GM12878 (cell line): Measurements from ENCODE around the gene SCYL1. TPM values are rescaled to one million over a fixed set of nuclear protein-coding genes. Genes with fewer than 3 reads are reported as not detected.

ENCODE experiments used
- ATAC-seq: fragments of 200-7000 bp; cut with Tn5 transposase; 3 replicates; pipeline ENCODE4 v1.9.1; 2020; ENCODE audit warnings: mild to moderate bottlenecking, moderate library complexity
- BruUV-seq: library from RNA; stranded (reverse); fragments of 400-500 nt; replicated peaks from 2 replicates; lab custom pipeline; 2021; lab: Mats Ljungman, UMichigan
- CTCF ChIA-PET: fragments of 300-600 bp; sonication (Branson Sonifier 250); formaldehyde crosslinking; extraction: SDS; loops from one replicate; lab custom pipeline; 2021; ENCODE audit warnings: inconsistent platforms; lab: Yijun Ruan, JAX
- POLR2A ChIA-PET: fragments of 350-600 bp; formaldehyde crosslinking; extraction: SDS; loops from one replicate; lab custom pipeline; 2021; ENCODE audit warnings: inconsistent platforms; lab: Charles Lee
- RAD21 ChIA-PET: fragments of 300-600 bp; sonication (Branson Sonifier 250); formaldehyde crosslinking; loops from one replicate; lab custom pipeline; 2023; ENCODE audit warnings: antibody characterized with exemption; ENCODE audit not compliant: unreplicated experiment; lab: Charles Lee
- SMC1A ChIA-PET: fragments of 300-600 bp; sonication (Branson Sonifier 250); formaldehyde crosslinking; loops from one replicate; lab custom pipeline; 2023; ENCODE audit not compliant: unreplicated experiment, uncharacterized antibody; lab: Charles Lee
- DNase-seq: peaks from one replicate; pipeline ENCODE4 v3.0.0-alpha.2; 2011; ENCODE audit warnings: low read depth, low spot score
- FAIRE-seq: peaks from 3 replicates; lab custom pipeline; 2011; peaks lifted over from hg19 to GRCh38; lab: Jason Lieb, UNC
- H2AFZ ChIP-seq: 2 replicates; pipeline ENCODE4 v1.6.0; 2011; ENCODE audit warnings: low read depth, low read length, control low read depth; ENCODE audit not compliant: control insufficient read depth
- H3K27ac ChIP-seq: 2 replicates; pipeline ENCODE4 v1.5.1; 2011; ENCODE audit warnings: control low read depth; ENCODE audit not compliant: control insufficient read depth, insufficient read depth
- H3K27me3 ChIP-seq, 2 experiments: replicated peaks in 1 of 2; 2 replicates each; pipeline versions ENCODE4 v1.6.0 to v1.6.1; 2011; ENCODE audit warnings: low read length in 1 of 2; ENCODE audit not compliant: control insufficient read depth in 2 of 2, insufficient read depth in 2 of 2
- H3K36me3 ChIP-seq, 2 experiments: 2 replicates each; pipeline ENCODE4 v1.5.1; 2011; ENCODE audit warnings: low read length in 1 of 2; ENCODE audit not compliant: control insufficient read depth in 2 of 2, insufficient read depth in 2 of 2
- H3K4me1 ChIP-seq: 2 replicates; pipeline ENCODE4 v1.6.1; 2011; ENCODE audit warnings: mild to moderate bottlenecking, low read length, moderate library complexity, mixed read lengths; ENCODE audit not compliant: control insufficient read depth, insufficient read depth
- H3K4me2 ChIP-seq: 2 replicates; pipeline ENCODE4 v1.6.0; 2011; ENCODE audit warnings: control low read depth; ENCODE audit not compliant: control insufficient read depth, insufficient read depth
- H3K4me3 ChIP-seq: fragments of 200-600 bp; sonication (generic); 2 replicates; pipeline ENCODE4 v1.5.1; 2016
- H3K79me2 ChIP-seq: 2 replicates; pipeline ENCODE4 v1.6.0; 2011; ENCODE audit warnings: low read length; ENCODE audit not compliant: control insufficient read depth, insufficient read depth
- H3K9ac ChIP-seq: 2 replicates; pipeline ENCODE4 v1.8.0; 2011; ENCODE audit warnings: low read length, control low read depth, mixed read lengths; ENCODE audit not compliant: control insufficient read depth, insufficient read depth
- H3K9me3 ChIP-seq: replicated peaks from 3 replicates; pipeline ENCODE4 v1.5.1; 2011; ENCODE audit warnings: mild to moderate bottlenecking, low read length; ENCODE audit not compliant: control insufficient read depth, insufficient read depth
- H4K20me1 ChIP-seq: 2 replicates; pipeline ENCODE4 v1.6.0; 2011; ENCODE audit not compliant: control insufficient read depth, insufficient read depth
- CBX3 ChIP-seq: fragments of 200-600 bp; sonication (generic); IDR thresholded peaks from 2 replicates; pipeline ENCODE4 v1.6.1; 2016; ENCODE audit warnings: low read depth, borderline replicate concordance
- CBX5 ChIP-seq: sonication (generic); IDR thresholded peaks from 2 replicates; pipeline ENCODE4 v1.6.1; 2016; ENCODE audit warnings: low read depth, moderate library complexity, mild to moderate bottlenecking, inconsistent platforms
- CREM ChIP-seq: IDR thresholded peaks from 2 replicates; pipeline ENCODE4 v1.6.1; 2014; ENCODE audit warnings: antibody characterized with exemption, low read depth
- ETV6 ChIP-seq, 2 experiments: fragments of 450-650 bp in 1 of 2; IDR thresholded peaks in 1 of 2; conservative IDR thresholded peaks in 1 of 2; 2 replicates each; pipeline ENCODE4 v1.6.1; 2014; ENCODE audit warnings: antibody characterized with exemption in 1 of 2, borderline replicate concordance in 1 of 2, low read depth in 1 of 2, mild to moderate bottlenecking in 1 of 2, moderate library complexity in 1 of 2
- HDAC2 ChIP-seq: fragments of 200-600 bp; sonication (generic); IDR thresholded peaks from 2 replicates; pipeline ENCODE4 v1.6.1; 2017
- KAT2A ChIP-seq: conservative IDR thresholded peaks from 2 replicates; pipeline ENCODE4 v1.6.1; 2011; ENCODE audit warnings: low read depth, low read length; ENCODE audit not compliant: control insufficient read depth
- LARP7 ChIP-seq: fragments of 450-650 bp; IDR thresholded peaks from 2 replicates; pipeline ENCODE4 v1.6.1; 2017; ENCODE audit warnings: mild to moderate bottlenecking
- NR2C2 ChIP-seq: IDR thresholded peaks from 2 replicates; pipeline ENCODE4 v1.6.1; 2011; ENCODE audit warnings: borderline replicate concordance, low read depth; ENCODE audit not compliant: control insufficient read depth, insufficient read length
- SRF ChIP-seq, 2 experiments: IDR thresholded peaks; 2 replicates each; pipeline ENCODE4 v1.6.1; 2011; ENCODE audit warnings: low read depth in 2 of 2, low read length in 2 of 2, mild to moderate bottlenecking in 1 of 2, moderate library complexity in 1 of 2
- TCF7 ChIP-seq: IDR thresholded peaks from 2 replicates; pipeline ENCODE4 v1.6.1; 2014; ENCODE audit warnings: antibody characterized with exemption, borderline replicate concordance
- WRNIP1 ChIP-seq: IDR thresholded peaks from 2 replicates; pipeline ENCODE4 v1.6.1; 2011; ENCODE audit warnings: low read depth, low read length, improper control_type of control experiment, borderline replicate concordance
- WGBS: methylation state at CpG from one replicate; pipeline ENCODE4 v1.1.6; 2016; ENCODE audit warnings: low lambda C conversion rate; ENCODE audit not compliant: insufficient replicate concordance, insufficient coverage; ENCODE audit errors: missing lambda C conversion rate; 5-methylcytosine and 5-hydroxymethylcytosine counted together
- in situ Hi-C: fragments of 300-500 bp; cut with MboI; formaldehyde crosslinking; loops from 9 replicates; pipeline ENCODE4 v1.14.3; 2018; ENCODE audit warnings: mixed read lengths
- intact Hi-C: fragments of 100-400 bp; cut with micrococcal nuclease; formaldehyde crosslinking; loops from one replicate; pipeline ENCODE4 v1.14.2; 2022; ENCODE audit not compliant: unreplicated experiment
- polyA plus RNA-seq, 11 experiments: library from polyadenylated mRNA; depleted of rRNA in 4 of 11; unstranded in 6 of 11; stranded (reverse) in 5 of 11; fragments of >200 nt; fragmentation: Nextera tagmentation in 4 of 11; fragmentation: Illumina TruSeq in 1 of 11; extraction: Ambion mirVana in 4 of 11; extraction: Trizol in 1 of 11; gene quantifications; 1 replicate in 1 of 11; 2 replicates in 10 of 11; pipeline versions ENCODE4 v1.2.1 to v1.2.3, GENCODE V29; 2011 to 2016; ENCODE audit warnings: inconsistent platforms in 2 of 11, missing spikeins in 2 of 11, low read depth in 1 of 11
- total RNA-seq, 4 experiments: library from RNA; depleted of rRNA in 3 of 4; stranded (reverse); fragments of >200 nt in 3 of 4; fragmentation: Illumina TruSeq in 1 of 4; extraction: Trizol in 1 of 4; gene quantifications; 2 replicates each; pipeline versions ENCODE4 v1.2.1 to v1.2.3, GENCODE V29; 2013 to 2021
- TF ChIP-seq, protein P1 (sequence below): IDR thresholded peaks from 2 replicates; pipeline ENCODE4 v1.6.1; 2011; ENCODE audit warnings: borderline replicate concordance, low read depth, mild to moderate bottlenecking, moderate library complexity, low read length; ENCODE audit not compliant: insufficient read depth, poor library complexity, severe bottlenecking
- TF ChIP-seq, protein P2 (sequence below): IDR thresholded peaks from 2 replicates; pipeline ENCODE4 v1.6.1; 2012; ENCODE audit warnings: improper control_type of control experiment, low read depth, low read length; ENCODE audit not compliant: insufficient replicate concordance
- TF ChIP-seq, protein P3 (sequence below): IDR thresholded peaks from 2 replicates; pipeline ENCODE4 v1.6.1; 2012; ENCODE audit warnings: low read length, inconsistent platforms

SCYL1 gene
- total and polyA plus RNA-seq, 10 of the 15 experiments (the other 5 are each of a cell fraction or from before 2014, with no cell fraction given), result 0.80 to 82.7 (median 51.2) TPM

DNA sequence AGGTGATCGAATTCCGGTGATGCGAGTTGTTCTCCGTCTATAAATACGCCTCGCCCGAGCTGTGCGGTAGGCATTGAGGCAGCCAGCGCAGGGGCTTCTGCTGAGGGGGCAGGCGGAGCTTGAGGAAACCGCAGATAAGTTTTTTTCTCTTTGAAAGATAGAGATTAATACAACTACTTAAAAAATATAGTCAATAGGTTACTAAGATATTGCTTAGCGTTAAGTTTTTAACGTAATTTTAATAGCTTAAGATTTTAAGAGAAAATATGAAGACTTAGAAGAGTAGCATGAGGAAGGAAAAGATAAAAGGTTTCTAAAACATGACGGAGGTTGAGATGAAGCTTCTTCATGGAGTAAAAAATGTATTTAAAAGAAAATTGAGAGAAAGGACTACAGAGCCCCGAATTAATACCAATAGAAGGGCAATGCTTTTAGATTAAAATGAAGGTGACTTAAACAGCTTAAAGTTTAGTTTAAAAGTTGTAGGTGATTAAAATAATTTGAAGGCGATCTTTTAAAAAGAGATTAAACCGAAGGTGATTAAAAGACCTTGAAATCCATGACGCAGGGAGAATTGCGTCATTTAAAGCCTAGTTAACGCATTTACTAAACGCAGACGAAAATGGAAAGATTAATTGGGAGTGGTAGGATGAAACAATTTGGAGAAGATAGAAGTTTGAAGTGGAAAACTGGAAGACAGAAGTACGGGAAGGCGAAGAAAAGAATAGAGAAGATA, 25.7 kb upstream of the SCYL1 start, which contains the start of gene MALAT1:
Gene MALAT1 (plus strand): TSS at position 69 of the 736 bp plus-strand sequence.
- H3K36me3 ChIP-seq, result peaks cover 0 to 15% of the 10 kb centered on the region in 2 experiments
- ChIA-PET POLR2A (interaction anchor here (0.7 to 16.2 kb wide), 22 partner anchors 7 to 237 kb away, joined by 3 to 429 read pairs (median 6); partner anchors contain the start of genes NEAT1, SCYL1, SIPA1 and ZNRD2), CTCF (interaction anchor here (0.6 to 27.9 kb wide), 11 partner anchors 8 to 167 kb away, joined by 3 to 728 read pairs (median 5); partner anchors contain the start of gene NEAT1), SMC1A (interaction anchor here (1.1 to 19.3 kb wide), 10 partner anchors 7 to 81 kb away, joined by 3 to 481 read pairs (median 19); partner anchors contain the start of gene NEAT1), RAD21 (interaction anchor here (0.8 to 14.2 kb wide), 19 partner anchors 9 to 626 kb away, joined by 3 to 282 read pairs (median 4); partner anchors contain the start of genes DPF2, FRMD8 and NEAT1)
- peak; percentile 23 for ATAC-seq
- no peaks in the 10 kb centered on the region for H3K27me3 ChIP-seq
- BruUV-seq, result no TSS peak
- H3K27ac ChIP-seq, result peak within 1 kb of the TSS; percentile 100
- WGBS, result under 1% methylated on average over 24 of the region's 24 CpGs
- peak within 1 kb of the TSS; percentile 98 for H3K4me3 ChIP-seq
- peak within 1 kb of the TSS; percentile 20; the same call in 1 of the 2 replicates for H2AFZ ChIP-seq
- H3K4me1 ChIP-seq, result peaks cover 20% of the 10 kb centered on the region
- H3K9me3 ChIP-seq, result no peaks in the 10 kb centered on the region
- no peaks in the 10 kb centered on the region; the same call in none of the 2 replicates for H4K20me1 ChIP-seq
- in situ Hi-C loops, result no loop called here
- H3K9ac ChIP-seq, result peak within 1 kb of the TSS; percentile 100
- H3K79me2 ChIP-seq, result peaks cover 94% of the 10 kb centered on the region
- peak; percentile 64 for FAIRE-seq
- H3K4me2 ChIP-seq, result peak within 1 kb of the TSS; percentile 93
- intact Hi-C loops, result loop anchor here (5.0 kb wide), 2 partner anchors 42 to 117 kb away; partner anchors contain the start of gene SLC25A45
- peak; percentile 82 for DNase-seq
- TF ChIP-seq KAT2A, result no peak; the same call in 1 of the 2 replicates
- TF ChIP-seq, protein P1, sequence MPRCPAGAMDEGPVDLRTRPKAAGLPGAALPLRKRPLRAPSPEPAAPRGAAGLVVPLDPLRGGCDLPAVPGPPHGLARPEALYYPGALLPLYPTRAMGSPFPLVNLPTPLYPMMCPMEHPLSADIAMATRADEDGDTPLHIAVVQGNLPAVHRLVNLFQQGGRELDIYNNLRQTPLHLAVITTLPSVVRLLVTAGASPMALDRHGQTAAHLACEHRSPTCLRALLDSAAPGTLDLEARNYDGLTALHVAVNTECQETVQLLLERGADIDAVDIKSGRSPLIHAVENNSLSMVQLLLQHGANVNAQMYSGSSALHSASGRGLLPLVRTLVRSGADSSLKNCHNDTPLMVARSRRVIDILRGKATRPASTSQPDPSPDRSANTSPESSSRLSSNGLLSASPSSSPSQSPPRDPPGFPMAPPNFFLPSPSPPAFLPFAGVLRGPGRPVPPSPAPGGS, result peak; percentile 93
- TF ChIP-seq, protein P2, sequence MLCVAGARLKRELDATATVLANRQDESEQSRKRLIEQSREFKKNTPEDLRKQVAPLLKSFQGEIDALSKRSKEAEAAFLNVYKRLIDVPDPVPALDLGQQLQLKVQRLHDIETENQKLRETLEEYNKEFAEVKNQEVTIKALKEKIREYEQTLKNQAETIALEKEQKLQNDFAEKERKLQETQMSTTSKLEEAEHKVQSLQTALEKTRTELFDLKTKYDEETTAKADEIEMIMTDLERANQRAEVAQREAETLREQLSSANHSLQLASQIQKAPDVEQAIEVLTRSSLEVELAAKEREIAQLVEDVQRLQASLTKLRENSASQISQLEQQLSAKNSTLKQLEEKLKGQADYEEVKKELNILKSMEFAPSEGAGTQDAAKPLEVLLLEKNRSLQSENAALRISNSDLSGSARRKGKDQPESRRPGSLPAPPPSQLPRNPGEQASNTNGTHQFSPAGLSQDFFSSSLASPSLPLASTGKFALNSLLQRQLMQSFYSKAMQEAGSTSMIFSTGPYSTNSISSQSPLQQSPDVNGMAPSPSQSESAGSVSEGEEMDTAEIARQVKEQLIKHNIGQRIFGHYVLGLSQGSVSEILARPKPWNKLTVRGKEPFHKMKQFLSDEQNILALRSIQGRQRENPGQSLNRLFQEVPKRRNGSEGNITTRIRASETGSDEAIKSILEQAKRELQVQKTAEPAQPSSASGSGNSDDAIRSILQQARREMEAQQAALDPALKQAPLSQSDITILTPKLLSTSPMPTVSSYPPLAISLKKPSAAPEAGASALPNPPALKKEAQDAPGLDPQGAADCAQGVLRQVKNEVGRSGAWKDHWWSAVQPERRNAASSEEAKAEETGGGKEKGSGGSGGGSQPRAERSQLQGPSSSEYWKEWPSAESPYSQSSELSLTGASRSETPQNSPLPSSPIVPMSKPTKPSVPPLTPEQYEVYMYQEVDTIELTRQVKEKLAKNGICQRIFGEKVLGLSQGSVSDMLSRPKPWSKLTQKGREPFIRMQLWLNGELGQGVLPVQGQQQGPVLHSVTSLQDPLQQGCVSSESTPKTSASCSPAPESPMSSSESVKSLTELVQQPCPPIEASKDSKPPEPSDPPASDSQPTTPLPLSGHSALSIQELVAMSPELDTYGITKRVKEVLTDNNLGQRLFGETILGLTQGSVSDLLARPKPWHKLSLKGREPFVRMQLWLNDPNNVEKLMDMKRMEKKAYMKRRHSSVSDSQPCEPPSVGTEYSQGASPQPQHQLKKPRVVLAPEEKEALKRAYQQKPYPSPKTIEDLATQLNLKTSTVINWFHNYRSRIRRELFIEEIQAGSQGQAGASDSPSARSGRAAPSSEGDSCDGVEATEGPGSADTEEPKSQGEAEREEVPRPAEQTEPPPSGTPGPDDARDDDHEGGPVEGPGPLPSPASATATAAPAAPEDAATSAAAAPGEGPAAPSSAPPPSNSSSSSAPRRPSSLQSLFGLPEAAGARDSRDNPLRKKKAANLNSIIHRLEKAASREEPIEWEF, result no peak
- TF ChIP-seq HDAC2, result no peak
- TF ChIP-seq TCF7, result peak; percentile 81
- no peak for TF ChIP-seq WRNIP1
- TF ChIP-seq NR2C2, result no peak
- no peak for TF ChIP-seq CBX3
- TF ChIP-seq LARP7, result peak; percentile 52; the same call in 1 of the 2 replicates
- peak; percentile 94 for TF ChIP-seq CREM
- peak in 1 of 2 experiments; percentile 64; a peak in 2 of 4 replicates for TF ChIP-seq ETV6 (conservative IDR thresholded peaks at IDR 0.05 in 1 of 2, IDR thresholded peaks at IDR 0.05 in 1 of 2; ENCODE audit: borderline replicate concordance in 1 of 2, low read depth in 1 of 2)
- TF ChIP-seq, protein P3, sequence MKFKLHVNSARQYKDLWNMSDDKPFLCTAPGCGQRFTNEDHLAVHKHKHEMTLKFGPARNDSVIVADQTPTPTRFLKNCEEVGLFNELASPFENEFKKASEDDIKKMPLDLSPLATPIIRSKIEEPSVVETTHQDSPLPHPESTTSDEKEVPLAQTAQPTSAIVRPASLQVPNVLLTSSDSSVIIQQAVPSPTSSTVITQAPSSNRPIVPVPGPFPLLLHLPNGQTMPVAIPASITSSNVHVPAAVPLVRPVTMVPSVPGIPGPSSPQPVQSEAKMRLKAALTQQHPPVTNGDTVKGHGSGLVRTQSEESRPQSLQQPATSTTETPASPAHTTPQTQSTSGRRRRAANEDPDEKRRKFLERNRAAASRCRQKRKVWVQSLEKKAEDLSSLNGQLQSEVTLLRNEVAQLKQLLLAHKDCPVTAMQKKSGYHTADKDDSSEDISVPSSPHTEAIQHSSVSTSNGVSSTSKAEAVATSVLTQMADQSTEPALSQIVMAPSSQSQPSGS, result no peak
- no peak for TF ChIP-seq SRF (IDR thresholded peaks at IDR 0.05; ENCODE audit: low read depth in 2 of 2, low read length in 2 of 2)
- TF ChIP-seq CBX5, result no peak
